Esophagus squamous epithelium (tissue), 5 donors: ENCODE data around the gene PATZ1. TPM values are rescaled to one million over a fixed set of nuclear protein-coding genes. Genes with fewer than 3 reads are reported as not detected.

ENCODE experiments used
- DNase-seq: peaks from one replicate; lab custom pipeline; 2025; lab: John Stamatoyannopoulos, UW
- H3K27ac ChIP-seq, 4 donors: fragments of 200-600 bp; sonication (generic); one replicate each; pipeline ENCODE4 v1.5.1; 2016 to 2019; ENCODE audit warnings: mild to moderate bottlenecking in 1 of 4
- H3K27me3 ChIP-seq, 4 donors: fragments of 200-600 bp; sonication (generic); 1 replicate in 3 of 4; 2 replicates in 1 of 4; pipeline versions ENCODE4 v1.5.1 to v1.6.0; 2017 to 2021; ENCODE audit warnings: antibody characterized with exemption in 1 of 4
- H3K36me3 ChIP-seq, 3 donors: fragments of 200-600 bp; sonication (generic); one replicate each; pipeline ENCODE4 v1.5.1; 2016 to 2019
- H3K4me1 ChIP-seq, 3 donors: fragments of 200-600 bp; sonication (generic); one replicate each; pipeline ENCODE4 v1.5.1; 2017 to 2019
- H3K4me3 ChIP-seq, 4 donors: fragments of 200-600 bp; sonication (generic); 1 replicate in 3 of 4; 2 replicates in 1 of 4; pipeline ENCODE4 v1.5.1; 2016 to 2019; ENCODE audit warnings: mild to moderate bottlenecking in 2 of 4, moderate library complexity in 1 of 4
- H3K9me3 ChIP-seq, 3 donors: fragments of 200-600 bp; sonication (generic); one replicate each; pipeline ENCODE4 v1.5.1; 2016 to 2019
- CTCF ChIP-seq, 6 experiments: fragments of 450-650 bp in 4 of 6; fragments of 200-600 bp in 2 of 6; sonication (generic) in 2 of 6; IDR thresholded peaks; one replicate each; pipeline ENCODE4 v1.5.1; 2016 to 2019; ENCODE audit warnings: antibody characterized with exemption in 6 of 6, mild to moderate bottlenecking in 4 of 6, moderate library complexity in 4 of 6
- POLR2A ChIP-seq, 4 donors: fragments of 450-650 bp; IDR thresholded peaks; one replicate each; pipeline ENCODE4 v1.6.1; 2017; ENCODE audit warnings: antibody characterized with exemption in 4 of 4, mild to moderate bottlenecking in 4 of 4, moderate library complexity in 3 of 4
- WGBS, 2 donors: methylation state at CpG; one replicate each; pipeline ENCODE4 v1.1.5; 2018; 5-methylcytosine and 5-hydroxymethylcytosine counted together
- intact Hi-C: fragments of 100-400 bp; cut with DNase I; formaldehyde crosslinking; loops from one replicate; pipeline ENCODE4 v1.15.0; 2022
- total RNA-seq, 4 donors: library from RNA; depleted of rRNA; stranded (reverse); fragments of >200 nt; gene quantifications; one replicate each; pipeline ENCODE4 v1.1.0, GENCODE V29; 2016
- donor health status: DM: yes; HTN: yes; CAD: no.

Gene PATZ1
- total RNA-seq, 4 donors from 2014 or later = 2.2 to 13.0 (median 7.2) TPM

- intact Hi-C loops = no loop called here
- H3K4me1 ChIP-seq = peaks cover 36 to 88% (median 38%) of the 10 kb centered on the region in 3 donors
- no peak for DNase-seq
- H3K27ac ChIP-seq = no peak overlapping the region
- H3K27me3 ChIP-seq = no peaks in the 10 kb centered on the region
- no peak overlapping the region for H3K4me3 ChIP-seq
- peaks cover 2 to 60% (median 6%) of the 10 kb centered on the region in 3 donors for H3K36me3 ChIP-seq
- WGBS, 2 donors = 0 to 15% methylated on average over 2 of the region's 2 CpGs
- no peaks in the 10 kb centered on the region for H3K9me3 ChIP-seq
- TF ChIP-seq POLR2A (IDR thresholded peaks at IDR 0.05) = no peak
Observed at GRCh38 chr22:31340765-31341247, 5.3 kb downstream of the PATZ1 start.

DNA sequence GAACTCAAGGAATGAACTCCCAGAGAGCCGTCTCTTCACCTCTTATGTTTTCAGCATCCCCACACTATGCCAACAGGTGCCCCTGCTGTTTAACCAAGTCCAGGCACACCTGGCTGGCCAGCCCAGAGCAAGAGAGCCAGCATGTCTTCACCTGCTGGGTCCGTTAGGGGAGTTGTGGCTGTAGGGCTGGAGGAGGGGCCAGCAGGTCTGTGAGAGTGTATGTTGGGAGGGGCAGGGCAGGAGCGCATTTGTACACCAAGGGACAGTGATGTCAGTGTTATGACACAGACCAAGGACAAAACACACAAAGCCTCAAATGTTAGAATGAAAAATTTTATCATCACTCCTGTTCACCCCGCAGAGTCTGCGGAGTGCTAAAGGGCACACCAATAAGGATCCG is 5.8 kb downstream of the PATZ1 start:
- H3K27ac ChIP-seq = peak overlapping the region in 3 of 4 donors; percentile 40 to 53 (median 49)
- intact Hi-C loops = no loop called here
- TF ChIP-seq CTCF (IDR thresholded peaks at IDR 0.05) = no peak
- no peak for TF ChIP-seq POLR2A (IDR thresholded peaks at IDR 0.05)
- DNase-seq = no peak
- no peak overlapping the region for H3K4me3 ChIP-seq
- H3K9me3 ChIP-seq = no peaks in the 10 kb centered on the region
- peaks cover 6 to 65% (median 6%) of the 10 kb centered on the region in 3 donors for H3K36me3 ChIP-seq
- WGBS, 2 donors = 80 to 85% methylated on average over 5 of the region's 6 CpGs
- H3K27me3 ChIP-seq = no peaks in the 10 kb centered on the region
- peaks cover 34 to 84% (median 35%) of the 10 kb centered on the region in 3 donors for H3K4me1 ChIP-seq

DNA sequence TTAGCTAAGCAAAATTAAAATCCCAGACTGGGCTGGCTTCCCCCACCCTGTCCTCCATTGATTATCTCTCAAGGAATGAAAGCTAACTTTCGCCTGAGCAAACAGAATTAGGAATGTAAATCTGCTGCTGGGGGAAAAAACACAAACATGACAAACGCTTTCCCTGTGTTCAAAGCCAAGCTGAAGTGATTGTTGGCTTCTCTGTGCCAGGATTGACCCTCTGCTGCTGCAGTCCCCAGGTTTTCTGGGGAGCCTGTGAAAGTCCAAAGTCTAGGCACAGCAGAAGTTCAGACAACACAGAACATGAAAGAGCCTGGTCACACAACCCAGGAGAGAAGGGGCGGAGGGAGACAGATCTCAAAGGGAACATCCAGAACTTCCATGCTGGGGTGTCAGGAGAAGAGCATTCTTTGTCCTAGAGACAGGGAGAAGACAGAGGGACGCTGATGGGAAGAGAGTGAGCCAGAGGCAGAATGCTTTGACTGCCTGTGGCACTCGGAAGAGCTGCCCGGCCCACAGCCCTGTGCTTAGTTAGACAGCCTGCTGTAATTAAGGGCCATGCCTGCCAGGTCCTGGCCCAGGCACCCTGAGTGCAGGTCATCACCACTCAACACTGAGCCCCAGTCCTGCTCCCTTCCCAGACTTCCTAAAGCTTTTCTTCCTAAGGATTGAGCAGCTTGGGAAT is 6.9 kb downstream of the PATZ1 start:
- WGBS, 2 donors = 81 to 89% methylated on average over 3 to 6 of the region's 6 CpGs
- DNase-seq = no peak
- Histone ChIP-seq H3K36me3 (peaks cover 6 to 75% (median 16%) of the 10 kb centered on the region in 3 donors), H3K27me3 (no peaks in the 10 kb centered on the region), H3K4me1 (peaks cover 23 to 82% (median 29%) of the 10 kb centered on the region in 3 donors), H3K27ac (peak overlapping the region in 3 of 4 donors; percentile 40 to 53 (median 49)), H3K4me3 (no peak overlapping the region), H3K9me3 (no peaks in the 10 kb centered on the region)
- intact Hi-C loops = no loop called here
- TF ChIP-seq CTCF (IDR thresholded peaks at IDR 0.05) (no peak), POLR2A (IDR thresholded peaks at IDR 0.05) (no peak)

GRCh38 chr22:31337178-31337577 is 9.0 kb downstream of the PATZ1 start:
- WGBS, 2 donors = 29 to 47% methylated on average over 5 of the region's 5 CpGs
- DNase-seq = no peak
- Histone ChIP-seq H3K27me3 (no peaks in the 10 kb centered on the region), H3K36me3 (peaks cover 6 to 88% (median 23%) of the 10 kb centered on the region in 3 donors), H3K9me3 (no peaks in the 10 kb centered on the region), H3K4me1 (peaks cover 2 to 76% (median 17%) of the 10 kb centered on the region in 3 donors), H3K4me3 (no peak overlapping the region), H3K27ac (no peak overlapping the region)
- TF ChIP-seq CTCF (IDR thresholded peaks at IDR 0.05) (no peak), POLR2A (IDR thresholded peaks at IDR 0.05) (no peak)
- intact Hi-C loops = no loop called here

DNA sequence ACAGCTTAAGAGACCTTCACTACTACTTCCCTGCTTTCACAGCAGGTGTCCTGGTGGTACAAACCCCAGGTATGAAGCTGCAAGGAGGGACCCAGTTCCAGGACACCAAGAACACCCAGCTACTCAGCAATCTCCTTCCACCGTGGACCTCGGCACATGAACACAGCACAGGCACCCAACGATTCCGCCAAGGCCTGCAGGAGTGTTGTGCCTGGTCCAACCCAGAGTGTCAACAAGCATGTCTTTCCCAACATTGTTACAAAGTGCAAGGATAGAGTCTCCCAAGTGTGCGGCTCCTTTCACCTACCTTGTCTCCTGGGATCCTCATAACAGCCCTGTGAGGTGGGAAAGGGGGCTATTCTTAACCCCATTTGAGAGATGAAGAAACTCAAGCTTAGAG is 11.8 kb downstream of the PATZ1 start:
- Histone ChIP-seq H3K4me1 (peaks cover 0 to 55% (median 21%) of the 10 kb centered on the region in 3 donors), H3K36me3 (peaks cover 0 to 89% (median 26%) of the 10 kb centered on the region in 3 donors), H3K4me3 (no peak overlapping the region), H3K9me3 (no peaks in the 10 kb centered on the region), H3K27ac (peak overlapping the region in 1 of 4 donors; percentile 21), H3K27me3 (no peaks in the 10 kb centered on the region)
- TF ChIP-seq POLR2A (IDR thresholded peaks at IDR 0.05) (no peak), CTCF (IDR thresholded peaks at IDR 0.05) (no peak)
- intact Hi-C loops = no loop called here
- WGBS, 2 donors = 36 to 84% methylated on average over 5 of the region's 5 CpGs
- no peak for DNase-seq
